ENCODE measurements around the gene CLDN10.

GRCh38 chr13:95508996-95509395, 43.5 kb upstream of the CLDN10 start:
- TF ChIP-seq CTCF (conservative IDR thresholded peaks at IDR 0.05) (no peak), EZH2 (IDR thresholded peaks at IDR 0.05; ENCODE audit: low read depth) (no peak)
